Keratinocyte (primary cell): ENCODE results near the gene KIF21B. TPM values are rescaled to one million over a fixed set of nuclear protein-coding genes. Genes with fewer than 3 reads are reported as not detected.

Source experiments
- DNase-seq: peaks from one replicate; pipeline ENCODE4 v3.0.0-alpha.2; 2011; ENCODE audit warnings: low read depth, missing footprints, low spot score
- FAIRE-seq: peaks from 2 replicates; lab custom pipeline; 2011; peaks lifted over from hg19 to GRCh38; lab: Jason Lieb, UNC
- H2AFZ ChIP-seq: 2 replicates; pipeline ENCODE4 v1.6.0; 2012; ENCODE audit warnings: low read length, control low read depth, inconsistent platforms; ENCODE audit not compliant: control insufficient read depth
- H3K27ac ChIP-seq: 2 replicates; pipeline ENCODE4 v1.5.1; 2011; ENCODE audit warnings: low read length; ENCODE audit not compliant: control insufficient read depth, insufficient read depth
- H3K27me3 ChIP-seq: 3 replicates; pipeline ENCODE4 v1.6.0; 2011; ENCODE audit warnings: low read length; ENCODE audit not compliant: control insufficient read depth, insufficient read depth; ENCODE audit errors: extremely low read depth
- H3K36me3 ChIP-seq, 2 experiments: 2 replicates in 1 of 2; 3 replicates in 1 of 2; pipeline ENCODE4 v1.5.1; 2011; ENCODE audit warnings: low read length in 2 of 2, mild to moderate bottlenecking in 1 of 2; ENCODE audit not compliant: control insufficient read depth in 2 of 2, insufficient read depth in 2 of 2; ENCODE audit errors: extremely low read depth in 1 of 2
- H3K4me1 ChIP-seq: 3 replicates; pipeline ENCODE4 v1.5.1; 2011; ENCODE audit warnings: low read length; ENCODE audit not compliant: control insufficient read depth, insufficient read depth; ENCODE audit errors: extremely low read depth
- H3K4me2 ChIP-seq: 3 replicates; pipeline ENCODE4 v1.6.0; 2011; ENCODE audit warnings: low read depth, low read length; ENCODE audit not compliant: control insufficient read depth, insufficient read depth; ENCODE audit errors: extremely low read depth
- H3K4me3 ChIP-seq, 3 experiments: fragments of 200-600 bp in 1 of 3; sonication (generic) in 1 of 3; 2 replicates in 2 of 3; 3 replicates in 1 of 3; pipeline ENCODE4 v1.5.1; 2011 to 2016; ENCODE audit warnings: low read length in 3 of 3, mild to moderate bottlenecking in 3 of 3, control low read depth in 2 of 3, inconsistent platforms in 1 of 3, low read depth in 1 of 3, mixed read lengths in 1 of 3, mixed run types in 1 of 3, moderate library complexity in 1 of 3; ENCODE audit not compliant: control insufficient read depth in 2 of 3, insufficient read depth in 2 of 3; ENCODE audit errors: extremely low read depth in 1 of 3
- H3K79me2 ChIP-seq: 2 replicates; pipeline ENCODE4 v1.6.0; 2012; ENCODE audit warnings: low read length; ENCODE audit not compliant: control insufficient read depth, insufficient read depth
- H3K9ac ChIP-seq: 3 replicates; pipeline ENCODE4 v1.6.0; 2011; ENCODE audit warnings: low read length; ENCODE audit not compliant: control insufficient read depth, insufficient read depth; ENCODE audit errors: extremely low read depth
- H3K9me1 ChIP-seq: 3 replicates; pipeline ENCODE4 v1.6.0; 2011; ENCODE audit warnings: low read length; ENCODE audit not compliant: control insufficient read depth, insufficient read depth; ENCODE audit errors: extremely low read depth
- H3K9me3 ChIP-seq: 2 replicates; pipeline ENCODE4 v1.5.1; 2012; ENCODE audit warnings: low read depth, low read length; ENCODE audit not compliant: control insufficient read depth
- H4K20me1 ChIP-seq: 3 replicates; pipeline ENCODE4 v1.6.0; 2011; ENCODE audit warnings: low read length; ENCODE audit not compliant: control insufficient read depth, insufficient read depth; ENCODE audit errors: extremely low read depth
- CTCF ChIP-seq, 3 experiments: IDR thresholded peaks in 1 of 3; conservative IDR thresholded peaks in 1 of 3; optimal IDR thresholded peaks in 1 of 3; 2 replicates in 2 of 3; 3 replicates in 1 of 3; pipeline versions ENCODE3 to v1.5.1; 2011; ENCODE audit warnings: low read length in 3 of 3, mild to moderate bottlenecking in 3 of 3, moderate library complexity in 2 of 3, control low read depth in 1 of 3, inconsistent platforms in 1 of 3; ENCODE audit not compliant: insufficient read depth in 2 of 3; ENCODE audit errors: extremely low read depth in 1 of 3
- EZH2 ChIP-seq: IDR thresholded peaks from one replicate; pipeline ENCODE4 v1.6.1; 2012; ENCODE audit warnings: inconsistent platforms, mild to moderate bottlenecking, low read length, moderate library complexity
- dilution Hi-C: fragments of 300-500 bp; cut with MboI; formaldehyde crosslinking; loops from one replicate; pipeline ENCODE4 v1.7.0; 2020; ENCODE audit warnings: low sequenced_read_pairs; ENCODE audit not compliant: extremely low pct_ligation_motif_present
- polyA plus RNA-seq, 5 experiments: library from polyadenylated mRNA; depleted of rRNA in 3 of 5; stranded (reverse) in 3 of 5; stranded (forward) in 1 of 5; unstranded in 1 of 5; fragments of >200 nt; gene quantifications; 1 replicate in 1 of 5; 2 replicates in 3 of 5; 3 replicates in 1 of 5; pipeline versions ENCODE4 v1.2.1 to v1.2.3, GENCODE V29; 2011 to 2012; ENCODE audit warnings: missing spikeins in 2 of 5, low read depth in 1 of 5, low replicate concordance in 1 of 5

Gene KIF21B
- polyA plus RNA-seq, 1 donor (not counting 4 experiments of a cell fraction or from before 2014, with no cell fraction given): 0.17 TPM

DNA sequence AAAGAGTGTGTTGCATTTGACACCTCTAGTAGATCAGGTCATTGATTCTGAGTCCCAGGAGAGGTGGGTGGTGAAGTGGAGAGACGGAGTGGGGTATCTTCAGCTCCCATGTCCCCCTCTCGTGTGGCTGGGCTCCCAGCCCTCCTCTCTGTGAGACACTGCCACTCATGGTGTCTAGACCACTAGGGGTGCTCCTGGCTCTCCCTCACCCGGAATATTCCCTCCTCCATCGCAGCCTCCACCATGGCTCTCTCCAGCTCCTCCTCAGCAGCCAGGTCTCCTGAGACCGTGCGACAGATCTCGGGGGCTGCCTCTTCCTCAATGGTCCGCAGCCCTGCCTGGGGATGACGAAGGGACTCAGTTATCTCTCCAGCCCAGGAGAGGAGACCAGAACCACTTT is 20.6 kb upstream of the KIF21B start:
- dilution Hi-C loops: no loop called here
- Histone ChIP-seq H4K20me1 (no peaks in the 10 kb centered on the region), H3K36me3 (no peaks in the 10 kb centered on the region), H3K4me1 (no peaks in the 10 kb centered on the region), H3K4me2 (no peak overlapping the region), H3K79me2 (no peaks in the 10 kb centered on the region), H3K9ac (no peak overlapping the region), H3K4me3 (no peak overlapping the region), H3K27me3 (peaks cover 16% of the 10 kb centered on the region), H3K9me3 (no peaks in the 10 kb centered on the region), H3K27ac (no peak overlapping the region), H2AFZ (no peak overlapping the region), H3K9me1 (no peaks in the 10 kb centered on the region)
- TF ChIP-seq EZH2 (no peak), CTCF (optimal IDR thresholded peaks at IDR 0.05 in 1 of 3, IDR thresholded peaks at IDR 0.05 in 1 of 3, conservative IDR thresholded peaks at IDR 0.05 in 1 of 3; ENCODE audit: extremely low read depth in 1 of 3, insufficient read depth in 2 of 3, low read length in 3 of 3) (no peak)
- FAIRE-seq (no peak), DNase-seq (no peak)

GRCh38 chr1:201042779-201043461 is 19.4 kb upstream of the KIF21B start:
- no peaks in the 10 kb centered on the region for H3K36me3 ChIP-seq
- no peak overlapping the region for H3K9ac ChIP-seq
- H2AFZ ChIP-seq: no peak overlapping the region
- H3K4me3 ChIP-seq: no peak overlapping the region
- no peak overlapping the region for H3K27ac ChIP-seq
- H3K79me2 ChIP-seq: no peaks in the 10 kb centered on the region
- H3K9me1 ChIP-seq: no peaks in the 10 kb centered on the region
- H3K4me2 ChIP-seq: no peak overlapping the region
- dilution Hi-C loops: no loop called here
- H3K4me1 ChIP-seq: no peaks in the 10 kb centered on the region
- FAIRE-seq (peak; percentile 89), DNase-seq (no peak)
- TF ChIP-seq EZH2 (peak; percentile 33), CTCF (optimal IDR thresholded peaks at IDR 0.05 in 1 of 3, IDR thresholded peaks at IDR 0.05 in 1 of 3, conservative IDR thresholded peaks at IDR 0.05 in 1 of 3; ENCODE audit: extremely low read depth in 1 of 3, insufficient read depth in 2 of 3, low read length in 3 of 3) (peak; percentile 87 to 96 (median 90))
- H4K20me1 ChIP-seq: no peaks in the 10 kb centered on the region
- H3K9me3 ChIP-seq: no peaks in the 10 kb centered on the region
- peaks cover 5% of the 10 kb centered on the region for H3K27me3 ChIP-seq
